ENCODE data around the gene INO80E. TPM values are rescaled to one million over a fixed set of nuclear protein-coding genes. Genes with fewer than 3 reads are reported as not detected.
"Not testable (repeated sequence)": the region's sequence is repeated elsewhere in the genome, so short reads cannot be mapped to it uniquely, and the experiment has no call there.

The INO80E gene
- polyA plus RNA-seq, 3 donors from 2014 or later: 7.4 to 7.9 (median 7.7) TPM

DNA sequence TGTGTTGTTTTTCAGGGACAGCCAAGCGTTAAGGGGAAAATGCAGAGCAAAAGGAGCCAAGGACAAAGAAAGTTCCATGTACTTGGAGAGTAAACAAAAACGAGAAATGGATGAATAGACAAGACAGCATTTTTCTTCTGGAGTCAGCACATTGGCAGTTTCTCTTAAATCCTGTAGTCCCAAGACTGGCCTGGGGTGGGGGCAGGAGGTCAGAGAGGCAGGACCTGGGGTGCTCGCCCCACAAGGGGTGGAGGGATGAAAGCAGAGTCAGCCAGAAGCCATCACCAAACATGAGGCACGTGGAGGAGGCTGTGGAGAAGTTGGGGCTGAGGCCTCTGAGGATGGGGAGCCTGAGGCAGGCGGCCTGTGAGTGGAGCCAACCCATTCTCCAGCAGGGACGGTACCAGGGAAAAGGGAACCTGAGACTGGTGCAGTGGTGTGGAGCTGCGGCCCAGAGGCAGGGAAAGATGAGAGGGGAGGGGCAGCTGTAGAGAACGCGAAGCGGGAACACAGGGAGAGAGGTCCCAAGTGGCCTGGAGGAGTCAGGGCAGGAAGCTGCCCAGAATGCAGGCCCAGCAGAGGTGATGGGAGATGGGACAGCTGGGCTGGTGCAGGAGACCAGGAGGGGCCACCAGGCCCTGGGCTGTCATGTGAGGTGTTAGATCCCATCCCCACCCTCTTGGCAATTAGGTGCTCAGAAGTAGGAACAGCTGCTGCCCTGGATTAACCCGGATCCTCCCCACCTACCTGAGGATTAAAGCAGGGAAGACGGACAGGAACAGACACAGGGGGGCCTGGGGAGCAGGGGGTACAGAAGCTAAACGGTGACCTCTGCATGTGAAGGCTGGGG, 31.8 kb downstream of the INO80E start:
- Mint-ChIP-seq H3K36me3 (no peaks in the 10 kb centered on the region), H3K27ac (no peak overlapping the region), H3K9me3 (peaks cover 0 to 4% (median 0%) of the 10 kb centered on the region in 6 donors), H3K4me1 (peaks cover 4 to 5% of the 10 kb centered on the region in 2 donors), H3K4me3 (peak overlapping the region in 1 of 5 donors; percentile 10), H3K27me3 (ENCODE audit: low read depth in 3 of 3) (peaks cover 10 to 18% (median 12%) of the 10 kb centered on the region in 3 donors)
- no peak for DNase-seq

DNA sequence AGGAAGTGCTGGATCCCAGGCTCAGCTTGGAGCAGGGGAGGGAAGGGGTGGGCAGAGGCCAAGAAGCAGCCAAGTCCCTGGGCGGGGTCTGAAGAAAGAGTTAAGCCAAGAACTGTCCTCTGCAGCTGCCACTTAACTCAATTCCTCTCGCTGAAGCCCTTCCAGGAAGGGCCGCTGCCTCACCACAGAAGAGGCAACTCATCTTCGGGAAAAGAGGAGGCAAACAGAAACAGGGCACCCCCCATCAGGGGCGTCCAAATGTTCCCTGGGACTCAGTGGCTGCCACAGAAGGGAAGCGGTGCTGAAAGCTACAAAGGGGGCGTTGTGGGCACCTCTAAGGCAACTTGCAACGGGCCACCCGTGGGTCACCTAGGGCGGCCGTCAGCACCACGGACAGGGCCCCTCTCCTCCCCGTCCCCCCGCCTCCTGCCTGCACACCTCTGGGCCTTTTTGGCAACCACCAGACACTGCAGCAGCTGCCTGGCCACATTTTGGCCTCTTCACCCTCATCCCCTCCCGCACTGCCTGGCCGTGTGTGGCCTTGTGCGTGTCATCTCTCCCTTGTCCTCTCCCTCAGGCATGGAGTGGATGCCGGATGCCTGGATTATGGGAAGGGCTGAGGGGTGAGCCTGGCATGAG, 32.5 kb downstream of the INO80E start:
- H3K4me3 Mint-ChIP-seq: no peak overlapping the region
- no peaks in the 10 kb centered on the region for H3K36me3 Mint-ChIP-seq
- H3K27ac Mint-ChIP-seq: no peak overlapping the region
- peak in 1 of 3 donors; percentile 20 for DNase-seq
- H3K9me3 Mint-ChIP-seq: peaks cover 0 to 4% (median 0%) of the 10 kb centered on the region in 6 donors
- H3K4me1 Mint-ChIP-seq: peaks cover 4 to 5% of the 10 kb centered on the region in 2 donors
- H3K27me3 Mint-ChIP-seq (ENCODE audit: low read depth in 3 of 3): peaks cover 10 to 18% (median 12%) of the 10 kb centered on the region in 3 donors

DNA sequence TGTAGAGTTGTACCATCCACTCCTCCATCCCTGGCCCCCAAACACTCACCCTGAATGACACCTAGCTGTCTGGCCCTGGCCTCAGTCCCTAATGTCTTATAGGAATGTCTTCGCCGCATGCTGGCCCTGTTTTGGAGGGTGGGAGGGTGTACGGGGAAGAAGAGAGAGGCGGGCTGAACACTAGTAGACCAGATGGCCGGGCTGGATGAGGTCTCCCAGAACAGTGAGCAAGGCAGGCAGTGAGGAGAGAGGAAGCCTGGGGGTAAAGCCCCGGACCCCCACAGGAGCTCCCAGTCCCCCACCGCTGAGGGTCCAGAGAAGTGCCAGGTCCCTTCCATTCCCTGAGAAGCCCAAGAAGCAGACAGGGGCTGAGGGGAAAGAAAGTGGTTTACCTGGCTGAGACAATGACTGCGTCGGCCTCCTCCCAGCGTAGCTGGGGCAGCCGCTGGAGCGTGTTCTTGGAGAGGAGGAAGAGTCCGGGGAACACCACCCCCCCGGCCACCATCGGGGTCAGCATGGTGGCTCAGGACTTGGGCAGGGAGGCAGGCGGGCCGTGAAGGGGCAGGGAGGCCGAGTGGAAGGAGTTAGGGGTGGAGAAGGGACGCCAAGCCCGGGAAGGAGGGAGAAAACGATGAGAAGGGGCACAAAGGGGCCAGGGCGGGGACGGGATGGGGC, 34.1 kb downstream of the INO80E start:
- DNase-seq: no peak
- Mint-ChIP-seq H3K36me3 (no peaks in the 10 kb centered on the region), H3K9me3 (peaks cover 0 to 4% (median 0%) of the 10 kb centered on the region in 6 donors), H3K27ac (no peak overlapping the region), H3K4me1 (peaks cover 4 to 5% of the 10 kb centered on the region in 2 donors), H3K4me3 (peak overlapping the region in 2 of 5 donors; percentile 46 to 48), H3K27me3 (ENCODE audit: low read depth in 3 of 3) (peaks cover 10 to 17% (median 14%) of the 10 kb centered on the region in 3 donors)

DNA sequence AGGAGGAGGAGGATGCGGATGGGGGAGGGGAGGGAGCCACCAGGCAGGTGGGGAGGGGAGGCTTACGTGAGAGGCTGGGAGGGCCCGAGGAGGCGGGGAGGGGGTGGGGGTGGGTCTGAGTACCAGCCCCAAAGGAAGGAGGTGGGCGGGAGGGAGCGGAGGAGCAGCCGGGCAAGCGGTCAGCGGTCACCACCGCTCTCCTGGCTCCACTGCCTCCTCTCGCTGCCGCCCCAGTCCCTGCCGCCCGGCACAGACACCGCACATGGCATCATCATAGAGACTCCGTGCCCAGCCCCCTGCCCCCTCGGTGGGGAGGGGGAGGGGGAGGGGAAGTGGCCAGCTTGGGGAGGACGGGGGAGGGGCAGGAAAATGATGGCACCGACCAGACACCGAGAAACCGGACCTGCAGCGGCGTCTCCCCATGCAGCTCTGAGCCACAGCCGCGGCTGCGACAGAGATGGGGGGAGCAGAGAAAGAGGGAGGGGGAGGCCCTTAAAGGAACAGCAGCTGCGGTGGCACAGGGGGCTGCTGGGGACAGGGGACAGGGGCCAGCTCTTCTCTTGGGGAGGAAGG, 34.9 kb downstream of the INO80E start, which contains the start of gene TLCD3B:
Gene TLCD3B (minus strand): TSS at position 431 of the 573 bp plus-strand sequence. CDS start 744 bp downstream, outside the sequence.
- peak in 2 of 3 donors; percentile 8 to 22 for DNase-seq
- Mint-ChIP-seq H3K27ac (no peak within 1 kb of the TSS), H3K9me3 (peaks cover 0 to 4% (median 0%) of the 10 kb centered on the region in 6 donors), H3K4me1 (peaks cover 4 to 5% of the 10 kb centered on the region in 2 donors), H3K27me3 (ENCODE audit: low read depth in 3 of 3) (peaks cover 10 to 17% (median 14%) of the 10 kb centered on the region in 3 donors), H3K4me3 (peak within 1 kb of the TSS in 4 of 5 donors; percentile 45 to 74 (median 55)), H3K36me3 (no peaks in the 10 kb centered on the region)

DNA sequence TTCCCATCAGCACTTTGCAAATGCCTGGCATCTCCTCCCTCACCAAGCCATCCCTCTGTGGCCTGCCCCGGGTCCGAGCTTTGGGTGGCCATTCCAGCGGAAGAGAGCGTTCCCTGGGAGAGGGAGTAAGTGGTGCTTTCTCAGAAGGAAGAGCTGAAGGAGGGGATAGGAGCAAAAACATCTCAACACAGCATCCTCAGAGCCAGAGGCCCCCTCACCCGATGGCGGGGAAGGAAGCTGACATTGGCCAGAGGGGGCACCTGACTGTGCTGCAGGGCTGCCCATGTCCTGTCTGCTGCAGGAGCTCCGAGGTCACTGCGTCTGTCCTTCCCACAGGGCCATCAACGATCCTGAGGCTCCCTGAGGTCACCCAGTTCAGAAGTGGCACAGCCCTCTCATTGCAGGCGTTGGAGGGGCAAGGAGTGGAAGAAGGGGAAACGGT, 35.5 kb downstream of the INO80E start:
- Mint-ChIP-seq H3K4me3 (peak overlapping the region in 1 of 5 donors; percentile 13), H3K27me3 (ENCODE audit: low read depth in 3 of 3) (peaks cover 10 to 17% (median 14%) of the 10 kb centered on the region in 3 donors)

DNA sequence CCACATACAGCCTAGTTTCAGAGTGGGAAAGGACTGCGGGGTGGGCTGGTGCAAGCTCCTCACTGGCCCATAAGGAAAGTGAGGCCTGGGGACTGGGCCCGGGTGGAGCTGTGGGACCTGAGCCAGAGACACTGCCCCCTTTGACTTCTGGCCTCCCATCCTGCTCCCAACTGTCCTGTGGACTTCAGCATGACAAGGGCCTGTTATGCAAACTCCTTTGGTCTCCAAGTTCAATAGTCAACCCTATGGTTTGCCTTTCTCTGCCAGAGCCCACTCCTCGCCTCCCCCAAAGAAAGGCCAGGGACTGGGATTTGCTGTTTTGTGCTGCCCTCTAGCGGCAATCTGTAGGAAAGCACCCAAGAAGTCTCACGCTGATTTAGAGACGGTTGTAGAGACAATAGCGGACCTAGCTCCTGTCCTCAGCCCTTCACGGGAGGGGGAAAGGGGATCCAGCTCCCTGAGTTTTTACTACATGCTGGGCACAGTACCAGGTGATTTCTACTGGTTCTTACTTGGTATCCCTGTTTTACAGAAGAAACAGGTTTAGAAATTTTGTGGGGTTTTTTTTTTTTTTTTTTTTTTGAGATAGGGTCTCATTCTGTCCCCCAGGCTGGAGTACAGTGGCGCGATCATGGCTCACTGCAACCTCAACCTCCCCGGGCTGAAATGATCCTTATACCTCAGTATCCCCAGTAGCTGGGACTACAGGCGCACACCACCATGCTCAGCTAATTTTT, 36.2 kb downstream of the INO80E start:
- peak; percentile 32 to 60 (median 50) for DNase-seq
- H3K4me1 Mint-ChIP-seq: peaks cover 4 to 5% of the 10 kb centered on the region in 2 donors
- H3K27ac Mint-ChIP-seq: no peak overlapping the region
- H3K27me3 Mint-ChIP-seq (ENCODE audit: low read depth in 3 of 3): peaks cover 10 to 17% (median 14%) of the 10 kb centered on the region in 3 donors
- H3K36me3 Mint-ChIP-seq: no peaks in the 10 kb centered on the region
- peaks cover 0 to 4% (median 0%) of the 10 kb centered on the region in 6 donors for H3K9me3 Mint-ChIP-seq
- peak overlapping the region in 4 of 5 donors; percentile 17 to 74 (median 54) for H3K4me3 Mint-ChIP-seq

More for the DNA sequence above, 35.5 kb downstream of the INO80E start:
- Mint-ChIP-seq H3K27ac (no peak overlapping the region), H3K9me3 (peaks cover 0 to 4% (median 0%) of the 10 kb centered on the region in 6 donors), H3K36me3 (no peaks in the 10 kb centered on the region), H3K4me1 (peaks cover 4 to 5% of the 10 kb centered on the region in 2 donors)
- no peak for DNase-seq

DNA sequence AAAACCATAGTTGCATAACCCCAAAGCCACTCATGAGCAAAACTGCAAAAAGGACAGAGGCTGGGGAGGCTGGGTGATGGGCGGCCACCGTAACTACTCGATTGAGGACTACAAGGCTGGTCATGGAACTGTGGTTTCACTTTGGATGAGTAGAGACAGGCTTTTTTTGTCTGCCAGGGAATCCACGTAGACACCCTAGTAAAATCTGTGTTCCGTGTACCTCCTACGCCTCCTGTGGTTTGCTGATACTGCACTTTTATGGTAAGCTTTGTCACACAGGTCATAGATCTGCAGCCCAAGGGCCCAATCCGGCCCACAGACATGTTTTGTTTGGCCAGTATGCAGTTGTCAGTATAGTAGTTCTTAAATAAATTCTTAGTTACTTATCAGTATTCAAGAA, 37.2 kb downstream of the INO80E start:
- DNase-seq: no peak
- peaks cover 4 to 5% of the 10 kb centered on the region in 2 donors for H3K4me1 Mint-ChIP-seq
- no peak overlapping the region for H3K27ac Mint-ChIP-seq
- peaks cover 0 to 1% (median 0%) of the 10 kb centered on the region in 6 donors for H3K9me3 Mint-ChIP-seq
- H3K36me3 Mint-ChIP-seq: no peaks in the 10 kb centered on the region
- no peak overlapping the region for H3K4me3 Mint-ChIP-seq
- peaks cover 9 to 17% (median 10%) of the 10 kb centered on the region in 3 donors for H3K27me3 Mint-ChIP-seq (ENCODE audit: low read depth in 3 of 3)

DNA sequence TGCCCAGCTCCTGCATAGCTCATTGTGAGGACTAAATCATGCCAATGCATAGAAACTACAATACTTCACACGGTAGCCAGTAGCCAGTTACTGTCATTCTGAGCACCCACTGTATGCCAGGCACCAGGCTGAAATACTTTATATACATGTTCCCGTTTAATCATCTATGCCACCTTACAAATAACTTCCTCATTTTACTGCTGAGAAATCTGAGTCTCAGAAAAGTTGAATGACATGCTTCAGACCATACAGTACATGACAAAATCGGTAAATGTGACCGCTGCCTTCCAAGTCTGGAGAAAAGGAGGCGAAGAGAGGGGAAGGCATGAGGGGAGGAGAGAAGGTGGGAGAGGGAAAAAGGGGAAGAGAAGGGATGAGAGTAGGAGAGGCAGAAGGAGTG, 44.2 kb downstream of the INO80E start:
- Mint-ChIP-seq H3K27ac (no peak overlapping the region), H3K4me1 (peaks cover 0 to 2% of the 10 kb centered on the region in 2 donors), H3K9me3 (no peaks in the 10 kb centered on the region), H3K36me3 (no peaks in the 10 kb centered on the region), H3K27me3 (ENCODE audit: low read depth in 3 of 3) (peaks cover 3% of the 10 kb centered on the region in 3 donors), H3K4me3 (no peak overlapping the region)
- no peak for DNase-seq

DNA sequence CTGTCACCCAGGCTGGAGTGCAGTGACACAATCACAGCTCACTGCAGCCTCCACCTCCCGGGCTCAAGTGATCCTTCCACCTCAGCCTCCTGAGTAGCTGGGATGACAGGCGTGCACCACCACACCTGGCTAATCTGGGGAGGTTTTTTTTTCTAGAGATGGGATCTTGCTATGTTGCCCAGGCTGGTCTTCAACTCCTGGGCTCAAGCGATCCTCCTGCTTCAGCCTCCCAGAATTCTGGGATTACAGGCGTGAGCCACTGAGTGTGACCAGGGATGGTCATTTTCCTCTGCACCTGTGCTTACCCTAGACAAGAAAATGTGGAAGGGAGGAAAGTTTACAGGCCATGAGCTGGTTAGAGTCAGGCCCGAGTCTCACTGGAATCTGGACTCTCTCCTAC, 44.6 kb downstream of the INO80E start:
- H3K27ac Mint-ChIP-seq; H3K27me3 Mint-ChIP-seq (ENCODE audit: low read depth in 3 of 3); H3K4me1 Mint-ChIP-seq; DNase-seq; H3K4me3 Mint-ChIP-seq; H3K36me3 Mint-ChIP-seq; H3K9me3 Mint-ChIP-seq: not testable (repeated sequence)

DNA sequence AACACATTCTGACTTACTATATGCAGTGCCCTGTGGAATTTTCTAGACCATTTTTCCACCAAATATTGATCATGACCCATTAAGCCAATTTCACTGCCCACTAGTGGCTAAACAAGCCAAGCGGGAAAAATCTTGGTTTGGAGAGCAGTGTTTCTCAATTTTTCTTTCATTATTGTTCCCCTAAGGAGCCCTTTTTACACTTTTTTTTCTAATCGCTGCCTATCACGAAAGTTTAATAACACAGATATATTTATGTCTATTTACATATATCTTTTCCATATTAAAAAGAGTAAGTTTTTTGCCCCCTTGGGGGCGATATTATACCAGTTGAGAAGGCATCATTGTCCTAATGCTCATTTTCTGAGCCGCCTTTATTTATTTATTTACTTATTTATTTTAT, 45.8 kb downstream of the INO80E start:
- Mint-ChIP-seq H3K4me3 (no peak overlapping the region), H3K9me3 (no peaks in the 10 kb centered on the region), H3K27me3 (ENCODE audit: low read depth in 3 of 3) (peaks cover 5 to 8% (median 7%) of the 10 kb centered on the region in 3 donors), H3K4me1 (peaks cover 0 to 2% of the 10 kb centered on the region in 2 donors), H3K27ac (no peak overlapping the region), H3K36me3 (no peaks in the 10 kb centered on the region)
- peak in 2 of 3 donors; percentile 22 to 24 for DNase-seq

DNA sequence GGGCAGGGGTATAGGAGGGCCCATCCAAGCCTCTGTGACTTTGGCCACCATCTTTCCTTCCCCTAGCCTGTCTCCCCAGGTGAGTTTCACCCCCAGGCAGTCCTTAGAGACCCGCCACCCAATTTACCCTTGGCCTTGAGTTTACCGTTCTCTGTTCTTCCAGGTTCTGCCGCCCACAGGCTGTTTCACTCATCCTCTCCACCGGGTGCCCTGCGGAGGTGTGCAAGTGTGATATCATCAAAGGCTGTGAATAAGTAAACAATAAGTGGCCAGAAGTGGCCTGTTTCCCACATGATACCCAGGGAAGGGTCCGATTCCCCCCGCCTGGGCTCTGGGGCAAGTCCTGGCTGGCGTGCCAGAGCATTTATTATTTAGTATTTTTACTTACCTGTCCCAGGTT, 50.1 kb downstream of the INO80E start:
- Mint-ChIP-seq H3K9me3 (no peaks in the 10 kb centered on the region), H3K4me1 (peaks cover 0 to 4% of the 10 kb centered on the region in 2 donors), H3K4me3 (no peak overlapping the region), H3K36me3 (no peaks in the 10 kb centered on the region), H3K27me3 (ENCODE audit: low read depth in 3 of 3) (peaks cover 4 to 17% (median 5%) of the 10 kb centered on the region in 3 donors), H3K27ac (no peak overlapping the region)
- no peak for DNase-seq

DNA sequence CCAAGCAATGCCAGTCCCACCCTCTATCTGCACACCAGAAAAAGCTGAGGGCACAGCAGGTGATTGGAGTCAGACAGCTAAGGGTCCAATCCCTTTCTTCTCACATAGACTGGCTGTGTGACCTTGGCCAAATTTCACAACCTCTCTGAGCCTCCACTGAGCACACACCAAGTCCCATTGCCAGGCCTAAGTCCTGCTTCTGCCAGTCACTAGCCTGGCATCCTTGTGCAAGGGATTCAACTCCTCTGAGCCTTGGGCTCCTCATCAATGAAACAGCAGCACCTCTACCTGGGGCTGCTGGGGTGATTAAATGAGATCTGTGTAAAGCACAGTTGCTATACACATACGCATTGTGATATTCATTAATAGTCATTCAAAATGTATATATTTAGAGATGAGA, 50.5 kb downstream of the INO80E start:
- H3K27me3 Mint-ChIP-seq (ENCODE audit: low read depth in 3 of 3): peaks cover 4 to 19% (median 5%) of the 10 kb centered on the region in 3 donors
- H3K4me1 Mint-ChIP-seq: peaks cover 0 to 6% of the 10 kb centered on the region in 2 donors
- H3K27ac Mint-ChIP-seq: no peak overlapping the region
- H3K36me3 Mint-ChIP-seq: no peaks in the 10 kb centered on the region
- H3K9me3 Mint-ChIP-seq: no peaks in the 10 kb centered on the region
- no peak for DNase-seq
- H3K4me3 Mint-ChIP-seq: no peak overlapping the region

All from immature natural killer cell (primary cell).